Panc1 (cell line): ENCODE data around the gene AHCTF1.

Experiments used
- CTCF ChIP-seq: fragments of 450-650 bp; IDR thresholded peaks from 2 replicates; pipeline ENCODE4 v1.5.1; 2017; ENCODE audit warnings: mild to moderate bottlenecking
- POLR2AphosphoS5 ChIP-seq: IDR thresholded peaks from 2 replicates; pipeline ENCODE4 v1.6.1; 2012; ENCODE audit warnings: mild to moderate bottlenecking, low read depth, low read length, moderate library complexity
- REST ChIP-seq, 2 experiments: IDR thresholded peaks; 2 replicates each; pipeline ENCODE4 v1.6.1; 2011 to 2012; ENCODE audit warnings: low read depth in 2 of 2, control low read depth in 1 of 2, low read length in 1 of 2, mild to moderate bottlenecking in 1 of 2, moderate library complexity in 1 of 2; ENCODE audit not compliant: insufficient read depth in 1 of 2
- SIN3A ChIP-seq: IDR thresholded peaks from 2 replicates; pipeline ENCODE4 v1.6.1; 2012; ENCODE audit warnings: low read depth, mild to moderate bottlenecking, low read length, moderate library complexity, borderline replicate concordance; ENCODE audit not compliant: insufficient read depth
- TCF7L2 ChIP-seq: IDR thresholded peaks from 2 replicates; pipeline ENCODE4 v1.6.1; 2011; ENCODE audit warnings: mild to moderate bottlenecking, low read depth, low read length, inconsistent platforms

- TF ChIP-seq POLR2AphosphoS5: no peak
- no peak for TF ChIP-seq CTCF
- TF ChIP-seq SIN3A: no peak
- no peak for TF ChIP-seq TCF7L2
- no peak for TF ChIP-seq REST (IDR thresholded peaks at IDR 0.05; ENCODE audit: insufficient read depth in 1 of 2, low read depth in 2 of 2, low read length in 1 of 2)
Measured at GRCh38 chr1:246876431-246876830, 55.3 kb downstream of the AHCTF1 start.
